ENCODE results near the gene SLC37A1. TPM values are rescaled to one million over a fixed set of nuclear protein-coding genes. Genes with fewer than 3 reads are reported as not detected.

SLC37A1 gene
- total and polyA plus RNA-seq, 9 of the 15 experiments (the other 6 are each of a cell fraction or from before 2014, with no cell fraction given) = 0.06 to 3.4 (median 0.40) TPM

- TF ChIP-seq MLLT1 (IDR thresholded peaks at IDR 0.05) (peak in 1 of 2 experiments; percentile 43; a peak in 2 of 4 replicates), ELF2 (CRISPR knock-in tag; IDR thresholded peaks at IDR 0.05) (peak; percentile 73; the same call in 1 of the 2 replicates), ZFX (CRISPR knock-in tag; IDR thresholded peaks at IDR 0.05) (peak; percentile 92), SP2 (IDR thresholded peaks at IDR 0.05; ENCODE audit: extremely low read depth, low read depth, low read length, poor library complexity, severe bottlenecking) (no peak), HOMEZ (CRISPR knock-in tag; IDR thresholded peaks at IDR 0.05) (peak; percentile 90; the same call in 1 of the 2 replicates), MAFF (IDR thresholded peaks at IDR 0.05; ENCODE audit: low read length) (peak; percentile 63), NRF1 (conservative IDR thresholded peaks at IDR 0.05 in 1 of 2, IDR thresholded peaks at IDR 0.05 in 1 of 2) (peak; percentile 58 to 69), ZNF444 (CRISPR knock-in tag; IDR thresholded peaks at IDR 0.05) (no peak), TFE3 (CRISPR knock-in tag; IDR thresholded peaks at IDR 0.05) (peak; percentile 32), RBM17 (IDR thresholded peaks at IDR 0.05; ENCODE audit: borderline replicate concordance, low read depth, low read length) (no peak), ZBTB2 (IDR thresholded peaks at IDR 0.05) (peak; percentile 36; the same call in 1 of the 2 replicates), TFAP4 (CRISPR knock-in tag; IDR thresholded peaks at IDR 0.05; ENCODE audit: borderline replicate concordance) (peak; percentile 59; the same call in 1 of the 2 replicates), SP1 (CRISPR knock-in tag; IDR thresholded peaks at IDR 0.05) (peak; percentile 25; the same call in 1 of the 2 replicates), MYNN (IDR thresholded peaks at IDR 0.05) (peak; percentile 12; the same call in 1 of the 2 replicates), MYNN (CRISPR knock-in tag; IDR thresholded peaks at IDR 0.05) (no peak), IRF9 (tag; IDR thresholded peaks at IDR 0.05) (peak; percentile 39; the same call in 1 of the 2 replicates), ZNF23 (CRISPR knock-in tag; IDR thresholded peaks at IDR 0.05) (no peak)
Measured at GRCh38 chr21:42547001-42547905, 33.6 kb downstream of the SLC37A1 start (continued).

Measured in K562 (cell line).